SJSA1 (cell line): ENCODE data around the gene CCDC102A. TPM values are rescaled to one million over a fixed set of nuclear protein-coding genes. Genes with fewer than 3 reads are reported as not detected.
"Not testable (repeated sequence)": the region's sequence is repeated elsewhere in the genome, so short reads cannot be mapped to it uniquely, and the experiment has no call there.

Experiments
- DNase-seq, 2 experiments: peaks; one replicate each; pipeline ENCODE4 v3.0.0-alpha.2; 2015 to 2020; ENCODE audit warnings: low spot score in 2 of 2, low read depth in 1 of 2
- H3K27ac ChIP-seq: fragments of 250-450 bp; sonication (Bioruptor Pico); 2 replicates; pipeline ENCODE4 v1.5.1; 2020; ENCODE audit warnings: mild to moderate bottlenecking, moderate library complexity
- H3K27me3 ChIP-seq: fragments of 250-450 bp; sonication (Bioruptor Pico); replicated peaks from 2 replicates; pipeline ENCODE4 v1.5.1; 2020; ENCODE audit warnings: mild to moderate bottlenecking, moderate library complexity
- H3K36me3 ChIP-seq: fragments of 250-450 bp; sonication (Bioruptor Pico); 2 replicates; pipeline ENCODE4 v1.5.1; 2020; ENCODE audit warnings: mild to moderate bottlenecking
- H3K4me1 ChIP-seq: fragments of 250-450 bp; sonication (Bioruptor Pico); replicated peaks from 2 replicates; pipeline ENCODE4 v1.6.1; 2021; ENCODE audit warnings: mild to moderate bottlenecking
- H3K4me3 ChIP-seq: fragments of 250-450 bp; sonication (Bioruptor Pico); 2 replicates; pipeline ENCODE4 v1.5.1; 2020; ENCODE audit warnings: mild to moderate bottlenecking
- H3K9me3 ChIP-seq: fragments of 250-450 bp; sonication (Bioruptor Pico); replicated peaks from 2 replicates; pipeline ENCODE4 v1.5.1; 2020; ENCODE audit warnings: mild to moderate bottlenecking
- total RNA-seq: library from RNA; depleted of rRNA; stranded (reverse); fragments of >200 nt; shearing (Covaris generic); gene quantifications from 2 replicates; pipeline ENCODE4 v1.2.3, GENCODE V29; 2014

Gene CCDC102A
- total RNA-seq, 1 experiment from 2014 or later: 13.4 TPM

DNA sequence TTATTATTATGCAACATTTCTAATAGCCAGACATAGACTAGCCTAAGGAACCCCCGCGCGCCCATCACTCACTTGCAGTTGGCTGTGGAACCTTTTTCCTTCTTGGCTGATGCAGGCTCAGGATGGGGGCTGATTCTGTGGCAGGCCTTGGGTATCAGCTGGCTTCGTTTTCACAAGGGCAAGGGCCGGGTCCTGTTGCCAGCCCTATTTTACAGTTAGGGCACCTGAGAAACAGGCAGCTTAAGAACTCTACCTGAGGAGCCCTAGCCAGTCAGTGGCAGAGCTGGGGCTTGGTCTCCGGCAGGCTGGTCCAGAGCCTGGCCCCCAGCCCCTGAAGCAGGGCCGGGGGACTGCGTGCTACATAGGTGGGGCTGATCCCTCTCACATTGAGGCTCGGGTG is 34.7 kb upstream of the CCDC102A start:
- Histone ChIP-seq H3K9me3 (no peaks in the 10 kb centered on the region), H3K27ac (no peak overlapping the region), H3K4me3 (no peak overlapping the region), H3K36me3 (no peaks in the 10 kb centered on the region), H3K27me3 (no peaks in the 10 kb centered on the region), H3K4me1 (no peaks in the 10 kb centered on the region)
- DNase-seq: peak in 1 of 2 experiments; percentile 32

DNA sequence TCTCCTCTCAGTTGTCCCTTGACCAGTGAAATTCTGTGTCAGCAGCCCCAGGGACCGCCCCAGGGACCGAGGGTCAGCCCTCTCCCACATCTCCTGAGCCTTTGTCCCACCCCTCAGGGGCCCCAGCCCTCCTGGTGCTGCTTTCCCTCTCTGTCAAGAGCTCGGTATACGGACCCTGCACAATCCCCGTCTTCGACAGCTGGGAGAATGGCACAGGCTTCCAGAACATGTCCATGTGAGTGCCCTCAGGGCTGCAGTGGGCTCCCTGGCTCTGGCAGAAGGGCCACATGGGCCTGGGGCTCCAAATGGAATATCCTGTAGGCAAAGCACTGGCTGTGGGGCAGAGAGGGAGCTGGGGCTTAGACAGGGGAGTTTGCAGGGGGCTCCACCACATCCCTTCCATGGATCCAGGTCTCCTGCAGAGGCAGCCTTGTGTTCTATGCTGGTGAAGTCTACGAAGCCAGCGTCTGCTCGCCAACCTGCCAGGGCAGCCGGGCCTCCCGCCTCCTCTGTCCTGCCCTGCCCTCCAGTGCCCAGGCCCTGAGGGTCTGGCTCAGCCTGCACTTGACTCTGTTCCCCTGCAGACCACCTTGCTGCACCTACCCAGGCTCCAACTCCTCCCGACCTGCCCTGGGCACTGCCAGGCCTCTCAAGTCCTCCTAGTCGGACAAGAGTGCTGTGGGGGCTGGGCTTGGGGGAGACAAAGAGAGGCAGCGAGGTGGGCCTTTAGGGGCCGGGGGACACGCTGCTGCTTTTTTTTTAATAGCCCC is 34.1 kb upstream of the CCDC102A start:
- H3K9me3 ChIP-seq: no peaks in the 10 kb centered on the region
- DNase-seq: peak in 1 of 2 experiments; percentile 35
- no peak overlapping the region for H3K27ac ChIP-seq
- no peak overlapping the region for H3K4me3 ChIP-seq
- no peaks in the 10 kb centered on the region for H3K4me1 ChIP-seq
- H3K27me3 ChIP-seq: no peaks in the 10 kb centered on the region
- no peaks in the 10 kb centered on the region for H3K36me3 ChIP-seq

DNA sequence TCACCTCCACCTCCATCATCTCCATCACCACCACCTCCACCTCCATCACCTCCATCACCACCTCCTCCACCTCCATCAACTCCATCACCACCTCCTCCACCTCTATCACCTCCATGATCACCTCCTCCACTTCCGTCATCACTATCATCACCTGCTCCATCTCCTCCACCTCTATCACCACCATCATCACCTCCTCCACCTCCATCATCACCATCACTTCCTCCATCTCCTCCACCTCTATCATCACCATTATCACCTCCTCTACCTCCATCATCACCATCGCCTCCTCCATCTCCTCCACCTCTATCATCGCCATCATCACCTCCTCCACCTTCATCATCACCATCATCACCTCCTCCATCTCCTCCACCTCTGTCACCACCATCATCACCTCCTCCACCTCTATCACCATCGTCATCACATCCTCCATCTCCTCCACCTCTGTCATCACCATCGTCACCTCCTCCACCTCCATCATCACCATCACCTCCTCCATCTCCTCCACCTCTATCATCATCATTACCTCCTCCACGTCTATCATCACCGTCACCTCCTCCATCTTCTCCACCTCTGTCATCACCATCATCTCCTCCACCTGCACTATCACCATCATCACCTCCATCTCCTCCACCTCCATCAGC is 33.1 kb upstream of the CCDC102A start:
- H3K36me3 ChIP-seq: no peaks in the 10 kb centered on the region
- H3K27me3 ChIP-seq: no peaks in the 10 kb centered on the region
- DNase-seq: no peak
- H3K9me3 ChIP-seq: no peaks in the 10 kb centered on the region
- peaks cover 4% of the 10 kb centered on the region for H3K4me1 ChIP-seq
- H3K27ac ChIP-seq: no peak overlapping the region
- H3K4me3 ChIP-seq: no peak overlapping the region

- H3K36me3 ChIP-seq, H3K27ac ChIP-seq, H3K4me1 ChIP-seq, H3K27me3 ChIP-seq, H3K4me3 ChIP-seq, H3K9me3 ChIP-seq: not testable (repeated sequence)
- DNase-seq: peak in 1 of 2 experiments; percentile 15
These were observed 32.4 kb upstream of the CCDC102A start for GRCh38 chr16:57568772-57569171.

DNA sequence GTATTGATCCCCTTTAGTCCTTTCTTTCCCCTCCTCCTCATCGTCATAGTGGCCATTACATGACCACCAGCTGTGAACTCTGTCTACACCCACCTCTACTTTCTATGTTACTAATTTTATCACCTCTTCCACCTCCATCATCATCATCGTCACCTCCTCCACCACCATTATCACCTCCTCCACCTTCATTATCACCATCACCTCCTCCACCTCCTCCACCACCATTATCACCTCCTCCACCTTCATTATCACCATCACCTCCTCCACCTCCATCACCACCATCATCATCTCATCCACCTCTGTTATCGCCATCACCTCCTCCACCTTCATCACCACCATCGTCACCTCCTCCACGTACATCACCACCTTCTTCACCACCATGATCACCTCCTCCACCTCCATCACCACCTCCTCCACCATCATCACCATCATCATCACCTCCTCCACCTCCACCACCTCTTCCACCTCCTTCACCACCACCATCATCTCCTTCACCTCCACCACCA is 31.9 kb upstream of the CCDC102A start:
- H3K36me3 ChIP-seq: no peaks in the 10 kb centered on the region
- no peak overlapping the region for H3K4me3 ChIP-seq
- H3K9me3 ChIP-seq: no peaks in the 10 kb centered on the region
- no peak overlapping the region for H3K27ac ChIP-seq
- peaks cover 4% of the 10 kb centered on the region for H3K4me1 ChIP-seq
- DNase-seq: no peak
- H3K27me3 ChIP-seq: no peaks in the 10 kb centered on the region

GRCh38 chr16:57567691-57568090 is 31.3 kb upstream of the CCDC102A start:
- Histone ChIP-seq H3K9me3 (no peaks in the 10 kb centered on the region), H3K27me3 (no peaks in the 10 kb centered on the region), H3K27ac (no peak overlapping the region), H3K4me1 (peaks cover 4% of the 10 kb centered on the region), H3K36me3 (no peaks in the 10 kb centered on the region), H3K4me3 (no peak overlapping the region)
- peak in 1 of 2 experiments; percentile 21 for DNase-seq

GRCh38 chr16:57566436-57566835 is 30.1 kb upstream of the CCDC102A start:
- no peaks in the 10 kb centered on the region for H3K27me3 ChIP-seq
- no peak overlapping the region for H3K27ac ChIP-seq
- peak in 1 of 2 experiments; percentile 28 for DNase-seq
- H3K9me3 ChIP-seq: no peaks in the 10 kb centered on the region; the same call in 1 of the 2 replicates
- H3K4me3 ChIP-seq: no peak overlapping the region
- peaks cover 4% of the 10 kb centered on the region for H3K4me1 ChIP-seq
- no peaks in the 10 kb centered on the region for H3K36me3 ChIP-seq

DNA sequence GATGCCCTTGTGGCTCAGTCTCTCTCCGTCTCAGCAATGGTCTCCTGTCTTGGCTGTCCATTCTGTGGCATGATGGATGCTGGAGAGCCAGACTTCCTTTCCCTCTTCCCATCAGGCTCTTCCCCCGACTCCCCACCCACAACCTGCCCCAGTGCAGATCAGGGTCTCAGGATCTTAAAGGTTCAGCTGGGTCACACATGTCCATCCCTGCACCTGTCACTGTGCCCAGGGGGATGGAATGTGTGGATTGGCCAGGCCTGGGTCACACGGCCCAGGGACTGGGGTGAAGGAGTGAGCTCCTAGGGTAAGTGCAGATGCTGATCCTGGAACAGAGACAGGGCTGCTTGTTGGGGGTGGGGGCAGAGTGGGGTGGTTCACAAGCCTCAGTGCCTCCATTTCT is 29.1 kb upstream of the CCDC102A start:
- peaks cover 4% of the 10 kb centered on the region for H3K4me1 ChIP-seq
- H3K9me3 ChIP-seq: no peaks in the 10 kb centered on the region; the same call in 1 of the 2 replicates
- no peak overlapping the region for H3K27ac ChIP-seq
- H3K27me3 ChIP-seq: no peaks in the 10 kb centered on the region
- DNase-seq: peak in 1 of 2 experiments; percentile 31
- no peak overlapping the region for H3K4me3 ChIP-seq
- H3K36me3 ChIP-seq: no peaks in the 10 kb centered on the region

- Histone ChIP-seq H3K4me1 (peaks cover 4% of the 10 kb centered on the region), H3K27ac (no peak overlapping the region), H3K4me3 (no peak overlapping the region), H3K36me3 (no peaks in the 10 kb centered on the region), H3K9me3 (peaks cover 3% of the 10 kb centered on the region), H3K27me3 (no peaks in the 10 kb centered on the region)
- DNase-seq: peak in 1 of 2 experiments; percentile 37
These were observed 28.4 kb upstream of the CCDC102A start for GRCh38 chr16:57564571-57565270.

DNA sequence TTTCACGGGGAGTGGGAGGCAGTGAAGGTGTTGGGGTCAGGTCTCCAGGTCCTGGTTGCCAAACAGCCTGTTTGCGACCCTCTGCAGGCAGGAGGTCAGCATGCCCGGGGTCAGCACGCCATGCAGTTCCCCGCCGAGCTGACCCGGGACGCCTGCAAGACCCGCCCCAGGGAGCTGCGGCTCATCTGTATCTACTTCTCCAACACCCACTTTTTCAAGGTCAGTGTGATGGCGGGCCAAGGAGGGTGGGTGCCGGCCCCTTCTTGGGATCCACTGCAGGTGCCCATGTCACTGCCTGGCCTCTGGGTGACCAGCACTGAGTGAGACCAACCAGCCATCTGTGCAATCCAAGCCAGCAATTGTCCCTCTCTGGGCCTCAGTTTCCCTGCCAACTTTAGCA is 27.4 kb upstream of the CCDC102A start:
- Histone ChIP-seq H3K4me1 (peaks cover 4% of the 10 kb centered on the region), H3K36me3 (no peaks in the 10 kb centered on the region), H3K4me3 (no peak overlapping the region), H3K27ac (no peak overlapping the region), H3K27me3 (no peaks in the 10 kb centered on the region), H3K9me3 (peaks cover 3% of the 10 kb centered on the region)
- no peak for DNase-seq

- H3K27ac ChIP-seq: no peak overlapping the region
- H3K9me3 ChIP-seq: peaks cover 3% of the 10 kb centered on the region
- H3K4me1 ChIP-seq: peaks cover 4% of the 10 kb centered on the region
- H3K36me3 ChIP-seq: no peaks in the 10 kb centered on the region
- H3K27me3 ChIP-seq: no peaks in the 10 kb centered on the region
- DNase-seq: peak in 1 of 2 experiments; percentile 35
- H3K4me3 ChIP-seq: no peak overlapping the region
These were observed 27.0 kb upstream of the CCDC102A start for GRCh38 chr16:57563487-57563750.

DNA sequence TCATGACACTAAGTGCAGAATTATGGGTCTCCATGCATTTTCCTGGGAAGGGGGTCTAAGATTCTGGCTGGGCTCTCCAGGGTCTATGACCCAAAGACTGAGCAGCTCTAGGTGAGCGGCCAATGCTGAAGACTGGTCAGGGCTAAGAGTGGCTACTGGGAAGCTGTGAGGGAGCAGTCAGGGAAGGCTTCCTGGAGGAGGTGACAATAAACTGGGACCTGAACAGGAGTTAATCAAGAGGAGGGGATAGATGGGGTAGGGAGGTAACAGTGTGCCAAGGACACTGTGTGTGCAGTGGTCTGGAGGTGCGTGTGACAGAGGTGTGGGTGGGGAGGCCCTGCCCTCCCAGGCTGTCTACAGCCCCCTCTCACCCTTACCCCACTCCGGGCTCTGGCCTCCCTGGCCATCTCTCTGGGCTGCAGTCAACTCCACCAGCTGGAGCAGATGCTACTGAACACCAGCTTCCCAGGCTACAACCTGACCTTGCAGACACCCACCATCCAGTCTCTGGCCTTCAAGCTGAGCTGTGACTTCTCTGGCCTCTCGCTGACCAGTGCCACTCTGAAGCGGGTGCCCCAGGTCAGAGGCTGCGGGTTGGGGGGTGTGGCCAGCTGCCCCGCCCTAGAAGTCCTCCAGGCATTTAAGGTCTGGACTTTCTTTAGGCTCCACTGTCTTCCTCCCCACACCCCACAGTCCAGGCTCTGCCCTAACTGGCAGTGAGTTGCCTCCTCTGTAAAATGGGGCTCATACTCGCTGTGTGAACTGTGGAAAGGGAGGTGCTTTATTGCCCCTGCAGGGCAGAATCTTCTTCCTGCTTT is 26.5 kb upstream of the CCDC102A start:
- no peaks in the 10 kb centered on the region for H3K27me3 ChIP-seq
- no peak overlapping the region for H3K27ac ChIP-seq
- H3K4me3 ChIP-seq: no peak overlapping the region
- H3K36me3 ChIP-seq: no peaks in the 10 kb centered on the region
- DNase-seq: peak in 1 of 2 experiments; percentile 33
- peaks cover 3% of the 10 kb centered on the region for H3K9me3 ChIP-seq
- H3K4me1 ChIP-seq: peaks cover 4% of the 10 kb centered on the region

DNA sequence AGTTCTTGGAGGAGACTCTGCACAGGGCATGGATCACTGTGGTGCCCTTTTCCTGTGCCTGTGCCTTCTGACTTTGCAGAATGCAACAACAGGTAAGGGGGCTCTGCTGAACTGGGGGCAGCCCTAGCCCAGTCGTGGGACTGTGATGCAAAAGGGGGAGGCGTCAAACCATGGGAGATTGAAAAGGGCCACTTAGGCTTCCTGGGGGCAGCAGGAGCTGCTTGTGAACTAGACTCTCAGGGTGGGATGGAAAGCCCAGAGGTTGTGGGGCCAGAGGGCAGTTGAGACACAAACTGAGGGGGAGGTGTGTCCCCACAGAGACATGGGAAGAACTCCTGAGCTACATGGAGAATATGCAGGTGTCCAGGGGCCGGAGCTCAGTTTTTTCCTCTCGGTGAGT is 25.7 kb upstream of the CCDC102A start:
- peaks cover 4% of the 10 kb centered on the region for H3K4me1 ChIP-seq
- no peak overlapping the region for H3K27ac ChIP-seq
- peaks cover 3% of the 10 kb centered on the region for H3K9me3 ChIP-seq
- H3K36me3 ChIP-seq: no peaks in the 10 kb centered on the region
- H3K4me3 ChIP-seq: no peak overlapping the region
- peak in 1 of 2 experiments; percentile 29 for DNase-seq
- peaks cover 2% of the 10 kb centered on the region; the same call in 1 of the 2 replicates for H3K27me3 ChIP-seq
